ENCODE results near the gene NUDT8. TPM values are rescaled to one million over a fixed set of nuclear protein-coding genes. Genes with fewer than 3 reads are reported as not detected.
A peak's percentile ranks its signal among the peaks of the same experiment; 100 is the strongest.
"Not testable (repeated sequence)": the region's sequence is repeated elsewhere in the genome, so short reads cannot be mapped to it uniquely, and the experiment has no call there.

Gene NUDT8
- polyA plus RNA-seq, 5 donors, result 3.1 to 8.1 (median 3.4) TPM

GRCh38 chr11:67628710-67629385, 889 bp downstream of the NUDT8 start:
- no peak for DNase-seq

GRCh38 chr11:67627812-67628624, 1.7 kb downstream of the NUDT8 start:
- no peak for DNase-seq

DNA sequence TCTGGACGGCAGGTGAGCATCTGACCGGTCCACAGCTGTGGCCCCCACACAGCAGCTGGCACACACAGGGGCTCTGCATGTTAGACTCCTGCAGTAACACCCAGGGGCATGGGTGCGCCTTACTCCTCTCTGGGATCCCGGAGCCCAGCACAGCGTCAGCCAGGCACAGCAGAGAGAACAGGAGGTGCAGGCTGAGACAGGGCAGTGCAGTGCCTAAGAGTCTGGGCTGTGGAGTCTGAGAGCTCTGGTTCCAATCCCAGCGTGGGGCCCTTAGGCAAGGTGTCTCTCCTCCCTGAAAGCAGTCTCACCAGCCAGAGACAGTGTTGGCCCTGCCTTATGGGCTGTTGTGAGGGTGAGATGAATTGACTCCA, 2.3 kb downstream of the NUDT8 start:
- no peak for DNase-seq

DNA sequence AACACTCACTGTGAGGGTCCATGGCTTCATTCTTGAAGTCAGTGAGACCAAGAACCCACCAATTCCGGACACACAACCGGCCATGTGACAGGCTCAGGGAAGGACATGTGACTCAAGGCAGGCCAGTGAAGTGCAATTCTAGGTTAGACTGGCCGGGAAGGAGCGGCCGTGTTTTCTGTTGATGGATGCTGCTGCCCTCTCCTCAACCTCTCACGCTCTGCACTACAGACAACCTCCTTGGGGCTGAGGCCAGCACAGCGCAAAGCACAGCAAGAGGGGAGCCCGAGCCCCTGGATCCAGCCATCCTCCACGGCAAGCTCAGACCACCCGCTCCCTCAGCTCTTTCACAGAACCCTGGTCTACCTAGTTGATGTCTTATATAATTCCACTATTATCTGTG, 2.8 kb downstream of the NUDT8 start:
- no peak for DNase-seq

DNA sequence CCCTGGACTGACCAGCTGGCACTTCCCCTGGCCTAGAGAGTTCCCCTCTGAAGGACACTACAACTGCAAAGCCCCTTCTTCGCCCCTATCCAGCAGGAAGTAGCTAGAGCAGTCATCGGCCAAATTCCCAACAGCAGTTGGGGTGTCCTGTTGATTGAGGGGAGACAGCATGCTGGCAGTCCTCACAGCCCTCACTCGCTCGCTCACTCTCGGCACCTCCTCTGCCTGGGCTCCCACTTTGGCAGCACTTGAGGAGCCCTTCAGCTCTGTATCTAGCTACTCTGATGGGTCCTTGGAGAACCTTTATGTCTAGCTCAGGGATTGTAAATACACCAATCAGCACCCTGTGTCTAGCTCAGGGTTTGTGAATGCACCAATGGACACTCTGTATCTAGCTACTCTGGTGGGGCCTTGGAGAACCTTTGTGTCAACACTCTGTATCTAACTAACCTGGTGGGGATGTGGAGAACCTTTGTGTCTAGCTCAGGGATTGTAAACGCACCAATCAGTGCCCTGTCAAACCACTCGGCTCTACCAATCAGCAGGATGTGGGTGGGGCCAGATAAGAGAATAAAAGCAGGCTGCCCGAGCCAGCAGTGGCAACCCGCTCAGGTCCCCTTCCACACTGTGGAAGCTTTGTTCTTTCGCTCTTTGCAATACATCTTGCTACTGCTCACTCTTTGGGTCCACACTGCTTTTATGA, 3.5 kb downstream of the NUDT8 start:
- DNase-seq, result not testable (repeated sequence)

GRCh38 chr11:67623795-67624194, 5.9 kb downstream of the NUDT8 start:
- DNase-seq, result not testable (repeated sequence)

DNA sequence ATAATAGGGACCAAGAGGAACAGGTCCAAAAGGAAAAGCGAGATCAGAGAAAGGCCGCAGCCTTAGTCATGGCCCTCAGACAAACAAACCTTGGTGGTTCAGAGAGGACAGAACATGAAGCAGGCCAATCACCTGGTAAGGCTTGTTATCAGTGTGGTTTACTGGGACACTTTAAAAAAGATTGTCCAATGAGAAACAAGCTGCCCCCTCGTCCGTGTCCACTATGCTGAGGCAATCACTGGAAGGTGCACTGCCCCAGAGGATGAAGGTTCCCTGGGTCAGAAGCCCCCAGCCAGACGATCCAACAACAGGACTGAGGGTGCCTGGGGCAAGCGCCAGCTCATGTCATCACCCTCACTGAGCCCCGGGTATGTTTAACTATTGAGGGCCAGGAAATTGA, 6.8 kb downstream of the NUDT8 start:
- DNase-seq, result not testable (repeated sequence)

DNA sequence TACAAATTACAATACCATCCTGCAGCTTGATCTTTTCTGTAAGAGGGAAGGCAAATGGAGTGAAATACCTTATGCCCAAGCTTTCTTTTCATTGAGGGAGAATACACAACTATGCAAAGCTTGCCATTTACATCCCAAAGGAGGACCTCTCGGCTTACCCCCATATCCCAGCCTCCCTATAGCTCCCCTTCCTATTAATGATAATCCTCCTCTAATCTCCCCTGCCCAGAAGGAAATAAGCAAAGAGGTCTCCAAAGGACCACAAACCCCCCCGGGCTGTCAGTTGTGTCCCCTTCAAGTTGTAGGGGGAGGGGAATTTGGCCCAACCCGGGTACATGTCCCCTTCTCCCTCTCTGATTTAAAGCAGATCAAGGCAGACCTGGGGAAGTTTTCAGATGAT, 7.8 kb downstream of the NUDT8 start:
- not testable (repeated sequence) for DNase-seq

DNA sequence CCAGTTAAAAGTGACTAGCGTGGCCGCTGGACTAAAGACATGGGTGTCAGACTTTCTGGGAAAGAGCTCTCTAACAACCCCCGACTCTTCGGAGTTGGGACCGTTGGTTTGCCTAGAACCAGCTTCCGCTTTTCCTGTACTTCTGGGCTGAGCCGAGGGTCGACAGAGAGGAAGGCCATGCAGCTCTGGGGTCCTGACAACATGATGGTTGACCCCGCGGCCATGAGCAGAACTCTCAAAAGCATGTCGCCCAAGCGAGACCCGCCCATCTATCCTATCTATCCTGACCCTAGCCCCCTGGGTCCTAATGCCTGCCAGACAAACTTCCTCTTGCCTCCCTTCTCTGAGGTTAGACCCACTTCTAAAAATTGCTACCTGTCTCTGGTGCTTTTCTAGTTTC, 9.1 kb downstream of the NUDT8 start:
- DNase-seq, result not testable (repeated sequence)

DNA sequence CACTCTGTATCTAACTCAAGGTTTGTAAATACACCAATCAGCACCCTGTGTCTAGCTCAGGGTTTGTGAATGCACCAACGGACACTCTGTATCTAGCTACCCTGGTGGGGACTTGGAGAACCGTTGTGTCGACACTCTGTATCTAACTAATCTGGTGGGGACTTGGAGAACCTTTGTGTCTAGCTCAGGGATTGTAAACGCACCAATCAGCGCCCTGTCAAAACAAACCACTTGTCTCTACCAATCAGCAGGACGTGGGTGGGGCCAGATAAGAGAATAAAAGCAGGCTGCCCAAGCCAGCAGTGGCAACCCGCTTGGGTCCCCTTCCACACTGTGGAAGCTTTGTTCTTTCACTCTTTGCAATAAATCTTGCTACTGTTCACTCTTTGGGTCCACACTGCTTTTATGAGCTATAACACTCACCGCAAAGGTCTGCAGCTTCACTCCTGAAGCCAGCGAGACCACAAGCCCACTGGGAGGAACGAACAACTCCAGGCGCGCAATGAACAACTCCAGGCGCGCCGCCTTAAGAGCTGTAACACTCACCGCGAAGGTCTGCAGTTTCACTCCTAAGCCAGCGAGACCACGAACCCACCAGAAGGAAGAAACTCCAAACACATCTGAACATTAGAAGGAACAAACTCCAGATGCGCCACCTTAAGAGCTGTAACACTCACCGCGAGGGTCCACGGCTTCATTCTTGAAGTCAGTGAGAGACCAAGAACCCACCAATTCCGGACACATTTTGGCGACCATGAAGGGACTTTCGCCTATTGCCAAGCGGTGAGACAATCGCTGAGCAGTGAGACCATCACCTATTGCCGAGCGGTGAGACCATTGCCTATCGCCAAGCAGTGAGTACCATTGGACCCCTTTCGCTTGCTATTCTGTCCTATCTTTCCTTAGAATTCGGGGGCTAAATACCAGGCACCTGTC, 9.8 kb downstream of the NUDT8 start:
- DNase-seq, result not testable (repeated sequence)

- DNase-seq, result not testable (repeated sequence)
Measured at GRCh38 chr11:67618901-67619659, 10.7 kb downstream of the NUDT8 start.

DNA sequence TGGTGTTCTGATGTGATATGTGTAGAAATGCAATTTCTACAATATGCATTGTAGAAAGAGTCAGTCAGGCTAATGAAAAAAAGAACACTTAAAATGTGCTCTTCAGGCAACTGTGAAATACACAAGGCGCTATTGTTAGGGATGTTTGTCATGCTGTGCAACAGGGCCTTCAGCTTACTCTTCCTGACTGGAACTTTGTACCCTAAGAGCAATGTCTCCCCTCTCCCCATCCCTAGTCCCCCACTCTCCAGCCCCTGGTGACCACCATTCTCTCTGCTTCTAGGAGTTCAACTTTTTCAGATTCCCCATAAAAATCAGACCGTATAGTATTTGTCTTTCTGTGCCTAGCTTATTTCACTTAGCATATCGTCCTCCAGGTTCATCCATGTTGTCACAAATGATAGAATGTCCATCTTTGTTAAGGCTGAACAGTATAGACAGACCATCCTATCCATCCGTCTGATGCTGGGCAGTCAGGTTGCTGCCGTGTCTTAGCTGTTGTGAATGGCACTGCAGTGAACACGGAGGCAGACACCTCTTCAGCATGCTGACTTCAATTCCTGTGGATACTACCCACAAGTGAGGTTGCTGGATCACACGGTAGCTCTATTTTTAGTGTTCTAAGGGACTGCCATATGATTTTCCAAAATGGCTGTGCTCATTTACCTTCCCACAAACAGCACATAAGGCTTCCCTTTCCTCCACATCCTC, 12.3 kb downstream of the NUDT8 start:
- no peak for DNase-seq

GRCh38 chr11:67616431-67617242, 13.1 kb downstream of the NUDT8 start:
- no peak for DNase-seq

DNA sequence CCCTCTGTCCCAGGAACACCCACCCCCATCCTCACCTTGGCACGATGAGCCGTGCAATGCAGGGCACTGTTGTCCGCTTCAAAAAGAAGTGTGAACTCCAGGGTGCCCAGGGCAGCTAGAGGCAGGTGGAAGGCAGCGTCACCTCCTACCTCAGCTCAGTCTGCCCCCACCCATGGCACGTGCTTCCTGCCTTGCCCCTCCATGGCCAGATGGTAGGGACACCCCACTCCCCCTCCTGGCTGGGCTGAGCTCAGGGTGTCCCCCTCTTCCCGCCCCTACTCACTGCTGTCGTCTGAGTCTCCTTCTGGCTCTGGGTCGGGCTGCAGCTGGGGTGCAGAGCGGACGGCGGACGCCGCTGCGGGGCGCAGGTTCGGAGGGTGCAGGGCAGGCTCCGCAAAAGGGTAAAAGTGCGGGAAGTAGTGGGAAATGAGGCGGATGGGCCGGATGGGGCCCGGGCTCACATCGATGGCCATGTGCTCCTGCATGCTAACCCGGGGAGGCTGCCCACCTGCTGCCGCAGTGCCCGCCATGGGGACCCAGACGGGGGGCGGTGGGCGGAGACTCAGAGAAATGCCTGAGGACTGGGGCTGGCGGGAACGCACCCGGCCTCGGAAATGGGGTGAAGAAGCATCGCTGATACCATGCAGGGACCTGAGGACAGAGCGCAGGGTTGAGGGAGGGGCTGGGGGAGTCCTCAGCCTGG, 13.9 kb downstream of the NUDT8 start:
- DNase-seq, result no peak

DNA sequence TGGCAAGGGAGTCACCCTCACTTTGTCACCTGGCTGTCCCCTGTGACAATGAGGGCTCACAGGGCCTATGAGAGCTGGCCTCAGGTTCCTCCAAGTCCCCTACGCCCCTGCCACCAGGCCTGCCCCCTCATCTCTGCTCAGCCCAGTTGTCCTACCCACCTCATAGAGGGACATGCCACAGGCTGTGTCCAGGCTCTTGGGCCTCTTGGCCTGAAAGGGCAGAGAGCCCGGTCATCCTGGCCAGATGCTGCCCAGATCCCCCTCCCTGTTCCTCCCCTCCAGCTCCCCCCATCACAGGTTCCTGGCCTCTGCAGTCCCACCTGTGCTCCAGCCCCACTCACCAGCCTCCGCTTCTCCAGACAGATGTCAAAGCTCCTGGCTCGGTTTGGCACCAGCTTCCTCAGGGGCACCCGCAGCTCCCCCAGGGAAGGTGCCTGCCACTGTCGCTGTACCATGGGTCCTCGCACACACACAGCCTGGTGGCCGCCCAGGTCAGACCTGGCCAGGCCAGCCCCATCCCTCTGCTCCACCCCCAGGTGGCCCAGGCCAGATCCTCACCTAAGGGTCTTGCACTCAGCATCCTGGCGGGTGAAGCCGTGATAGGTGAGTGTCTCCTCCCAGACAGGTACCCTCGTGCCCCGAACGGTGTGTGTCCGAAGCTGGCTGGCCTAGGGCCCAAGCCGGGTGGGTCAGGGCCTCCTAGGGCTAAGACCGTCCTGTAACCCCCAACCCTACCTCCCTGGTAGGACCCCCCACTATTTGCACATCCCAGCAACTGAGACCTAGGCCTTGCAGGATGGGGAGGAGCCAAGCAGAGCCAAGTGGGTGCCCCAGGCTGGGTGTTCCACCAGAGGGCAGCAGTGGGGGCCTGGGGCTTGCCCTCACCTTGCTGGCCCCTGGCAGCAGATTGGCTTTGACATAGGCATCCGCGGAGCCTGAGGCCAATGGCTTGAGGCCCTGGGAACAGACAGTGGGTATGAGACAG, 14.7 kb downstream of the NUDT8 start:
- no peak for DNase-seq

DNA sequence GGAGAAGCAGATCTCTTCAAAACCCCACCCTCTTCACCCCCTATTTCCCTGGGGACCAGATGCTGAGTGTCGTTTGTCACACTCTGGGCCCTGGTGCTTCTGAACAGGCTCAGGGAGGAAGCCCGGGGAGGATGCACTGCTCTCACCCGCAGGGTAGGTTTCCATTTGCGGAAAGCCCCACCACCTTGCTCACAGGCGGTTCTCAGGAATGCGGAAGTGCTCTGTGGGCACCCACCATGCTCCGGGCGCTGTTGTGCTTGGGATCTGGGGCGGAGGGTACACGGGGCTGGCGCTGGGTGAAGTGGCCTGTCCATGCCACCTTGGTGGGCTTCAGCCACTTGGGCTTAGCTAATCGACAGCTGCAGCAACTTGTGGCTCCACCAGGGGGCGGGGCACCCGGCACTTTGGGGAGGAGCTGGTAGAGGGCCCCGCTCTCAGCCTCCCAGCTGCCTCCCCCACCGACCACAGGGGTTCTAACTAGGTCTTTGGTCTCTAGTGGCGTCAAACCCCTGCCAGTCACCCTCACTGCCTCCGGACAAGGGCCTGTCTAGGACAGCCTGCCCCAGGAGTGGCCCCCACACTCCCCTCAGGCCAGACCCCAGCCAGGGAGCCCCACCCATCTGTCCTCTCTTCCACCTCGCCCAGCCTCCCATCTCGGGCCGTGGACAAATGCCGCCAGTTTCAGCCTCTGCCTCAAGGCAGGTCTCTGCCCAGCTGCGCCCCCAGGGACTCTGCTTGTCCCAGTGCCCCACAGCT, 15.6 kb downstream of the NUDT8 start:
- peak in 1 of 2 donors; percentile 39 for DNase-seq

Measured in right lung (tissue), 5 donors.